Measurements from ENCODE around the gene GPN2. TPM values are rescaled to one million over a fixed set of nuclear protein-coding genes. Genes with fewer than 3 reads are reported as not detected.

GPN2 gene
- 10 to 100 TPM; 20.1 to 34.5 (median 30.1) TPM for polyA plus RNA-seq (ENCODE audit: insufficient read length in 4 of 4)

DNA sequence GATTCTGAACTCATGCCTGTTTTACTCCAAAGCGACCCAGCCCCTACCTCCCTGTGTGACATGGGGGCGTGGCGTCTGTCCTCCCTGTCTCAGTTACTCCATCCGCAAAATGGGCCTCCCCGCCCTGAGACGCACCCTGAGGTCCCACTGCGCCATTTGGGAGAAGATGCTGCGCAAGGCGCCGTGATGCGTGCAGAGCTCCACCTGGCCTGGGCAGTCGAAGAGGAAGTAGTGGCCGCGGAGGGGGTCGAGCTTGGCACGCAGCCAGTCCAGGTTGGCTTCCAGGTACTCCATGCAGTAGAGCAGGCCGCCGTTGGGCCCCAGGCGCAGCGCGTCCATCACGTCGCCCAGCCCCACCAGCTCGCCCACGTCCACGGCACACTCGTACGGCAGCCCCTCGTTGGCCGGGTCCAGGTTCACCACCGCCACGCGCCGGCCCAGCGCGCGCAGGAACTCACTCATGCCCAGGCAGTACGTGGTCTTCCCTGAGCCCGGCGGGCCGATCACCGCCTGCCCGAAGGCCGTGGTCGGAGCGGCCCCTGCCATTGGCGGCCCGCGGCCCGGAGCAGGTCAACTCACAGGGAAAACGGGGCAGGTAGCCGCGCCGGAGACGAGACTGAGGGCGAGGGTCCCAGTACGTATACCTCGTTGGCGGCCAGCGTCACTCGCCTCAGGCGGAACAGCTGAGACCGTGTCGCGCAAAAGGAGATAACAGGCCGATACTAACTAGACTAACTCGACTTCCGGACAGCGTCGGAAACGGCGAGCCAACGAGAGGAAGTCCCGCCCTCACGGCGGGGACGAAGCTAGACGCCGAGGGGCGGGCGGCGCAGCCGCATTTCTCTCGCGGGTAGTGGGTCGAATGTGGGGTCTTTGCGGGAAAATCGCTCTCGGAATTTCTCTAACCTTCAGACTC, at the start of gene GPN2:
Gene GPN2 (minus strand): TSS at position 733 of the 916 bp plus-strand sequence. CDS start 187 bp downstream, at position 546.
- DNase-seq (ENCODE audit: low read depth in 4 of 4, low spot score in 3 of 4), result peak; percentile 65 to 78 (median 70)

DNA sequence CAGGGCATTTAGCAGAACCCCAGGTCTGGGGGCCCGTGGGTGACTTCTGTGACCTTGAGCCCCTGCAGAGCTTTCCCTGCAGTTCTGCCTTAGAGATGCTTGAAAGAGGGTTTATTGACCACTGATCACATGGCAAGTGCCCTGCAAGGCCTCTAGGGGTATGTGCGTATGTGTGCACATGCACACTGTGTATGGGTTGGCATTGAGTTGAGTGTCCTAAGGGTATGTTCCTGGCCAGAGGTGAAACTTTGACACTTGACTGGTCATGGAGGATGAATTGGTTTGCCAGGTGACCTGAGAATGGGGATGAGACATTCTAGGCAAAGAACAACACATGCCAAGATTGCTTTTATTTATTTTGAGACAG, 48.6 kb upstream of the GPN2 start:
- no peak for DNase-seq (ENCODE audit: low read depth in 4 of 4, low spot score in 3 of 4)

DNA sequence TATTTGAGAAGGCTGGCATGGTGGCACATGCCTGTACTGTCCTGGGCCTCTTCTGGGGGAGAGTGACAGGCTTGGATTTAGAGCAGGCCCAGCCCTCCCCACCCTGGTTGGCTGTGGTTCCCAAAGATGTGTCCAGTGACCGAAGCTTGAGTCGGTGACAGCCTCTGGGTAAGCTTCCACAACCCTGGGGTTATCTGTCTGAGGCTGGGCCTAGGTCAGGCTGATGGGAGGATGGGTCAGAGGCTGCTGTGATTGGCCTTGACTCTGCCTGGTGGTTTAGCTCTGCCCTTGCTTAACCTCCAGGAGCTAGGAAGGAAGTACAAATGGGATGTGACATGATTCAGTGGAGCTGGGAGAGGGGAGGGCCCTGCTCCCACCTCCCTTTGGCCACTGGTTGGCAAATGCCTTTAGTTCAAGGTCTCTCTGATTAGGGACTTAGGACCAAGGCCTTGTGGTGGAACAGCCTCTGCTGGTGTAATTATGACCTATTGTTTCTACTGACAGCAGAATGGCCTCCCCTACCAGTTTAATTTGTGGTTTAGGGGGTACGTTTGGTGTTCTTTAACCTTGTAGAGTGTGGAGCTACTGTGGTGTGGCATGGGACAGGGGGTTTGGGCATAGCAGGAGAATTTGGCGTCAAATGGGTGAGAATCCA, 48.0 kb upstream of the GPN2 start:
- no peak for DNase-seq (ENCODE audit: low read depth in 4 of 4, low spot score in 3 of 4)

- DNase-seq (ENCODE audit: low read depth in 4 of 4, low spot score in 3 of 4), result no peak
Measured at GRCh38 chr1:26936823-26937222, 46.7 kb upstream of the GPN2 start.

DNA sequence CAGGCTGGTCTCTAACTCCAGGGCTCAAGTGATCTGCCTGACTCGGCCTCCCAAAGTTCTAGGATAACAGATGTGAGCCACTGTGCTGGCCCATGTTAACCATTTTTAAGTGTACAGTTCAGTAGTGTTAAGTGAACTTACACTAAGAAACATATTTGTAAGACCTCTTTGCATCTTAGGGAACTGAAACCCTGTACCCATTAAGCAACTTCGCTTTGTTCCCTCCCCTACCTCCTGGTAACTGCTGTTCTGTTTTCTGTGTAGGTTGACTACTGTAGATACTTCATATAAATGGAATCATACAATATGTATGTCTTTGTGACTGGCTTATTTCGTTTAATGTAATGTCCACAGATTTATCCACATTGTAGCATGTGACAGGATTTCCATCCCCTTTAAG, 42.4 kb upstream of the GPN2 start:
- no peak for DNase-seq (ENCODE audit: low read depth in 4 of 4, low spot score in 3 of 4)

- no peak for DNase-seq (ENCODE audit: low read depth in 4 of 4, low spot score in 3 of 4)
Measured at GRCh38 chr1:26923711-26924110, 33.6 kb upstream of the GPN2 start.

DNA sequence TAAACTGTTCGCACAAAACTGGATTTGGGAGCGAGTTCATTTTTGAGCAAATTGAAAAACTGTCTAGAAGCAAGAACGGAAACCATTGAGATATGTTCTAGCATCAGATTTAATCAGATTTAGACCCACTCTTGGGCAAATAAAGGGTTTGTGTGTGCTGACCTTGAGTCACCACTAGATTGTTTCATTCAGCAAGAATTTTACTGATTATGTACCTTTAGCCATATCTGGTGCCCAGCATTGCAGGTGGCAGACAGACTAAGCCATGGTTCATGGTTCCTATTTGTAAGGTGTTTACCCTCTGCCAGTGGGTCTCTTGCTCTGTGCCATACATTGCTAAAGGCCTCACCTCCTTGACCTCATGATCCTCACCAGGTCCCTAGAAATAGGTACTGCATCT, 32.8 kb upstream of the GPN2 start:
- no peak for DNase-seq (ENCODE audit: low read depth in 4 of 4, low spot score in 3 of 4)

GRCh38 chr1:26922431-26922729, 32.3 kb upstream of the GPN2 start:
- DNase-seq (ENCODE audit: low read depth in 4 of 4, low spot score in 3 of 4), result no peak

DNA sequence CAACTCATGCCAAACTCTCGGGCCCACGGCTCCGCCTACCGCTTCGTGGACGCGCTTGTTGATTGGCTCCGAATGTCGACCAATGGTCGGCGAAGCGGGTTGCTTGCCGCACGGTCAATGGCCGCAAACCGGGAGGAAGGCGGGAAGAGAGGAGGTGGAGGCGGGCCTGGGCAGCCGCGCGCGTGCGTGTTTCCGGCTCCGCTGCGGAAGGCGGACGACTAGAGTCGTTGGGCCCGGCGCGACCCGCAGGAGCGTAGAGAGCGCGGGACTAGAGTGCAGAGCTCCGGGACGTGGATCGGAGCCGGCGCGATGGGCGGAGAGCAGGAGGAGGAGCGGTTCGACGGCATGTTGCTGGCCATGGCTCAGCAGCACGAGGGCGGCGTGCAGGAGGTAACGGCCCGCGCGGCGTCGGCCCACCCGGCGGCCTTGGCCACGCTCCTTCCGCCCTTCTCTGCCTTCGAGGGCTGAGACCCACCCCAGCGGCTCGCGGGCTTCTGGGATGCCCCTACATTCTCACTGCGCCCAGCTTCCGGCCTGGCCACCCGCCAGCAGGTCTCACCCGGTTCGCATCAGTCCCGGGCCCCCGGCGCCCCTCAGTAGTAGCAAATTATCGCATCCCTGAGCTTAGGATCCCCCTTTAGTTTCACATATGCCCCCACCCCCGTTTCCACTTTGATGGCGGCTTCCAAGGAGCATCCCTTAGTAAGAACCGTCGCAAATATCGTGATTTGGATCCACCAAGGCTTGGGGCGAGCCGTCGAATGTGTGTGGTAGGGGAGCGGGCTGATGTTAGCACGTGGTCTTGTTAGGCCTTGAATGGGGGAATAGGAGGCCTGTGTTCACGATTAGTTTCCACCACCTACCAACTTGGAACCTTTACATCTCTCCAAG, 31.7 kb upstream of the GPN2 start, which contains the start of gene NUDC:
Gene NUDC (plus strand): TSS at position 204 of the 891 bp plus-strand sequence. CDS start 106 bp downstream, at position 310.
- peak; percentile 84 to 91 (median 90) for DNase-seq (ENCODE audit: low read depth in 4 of 4, low spot score in 3 of 4)

DNA sequence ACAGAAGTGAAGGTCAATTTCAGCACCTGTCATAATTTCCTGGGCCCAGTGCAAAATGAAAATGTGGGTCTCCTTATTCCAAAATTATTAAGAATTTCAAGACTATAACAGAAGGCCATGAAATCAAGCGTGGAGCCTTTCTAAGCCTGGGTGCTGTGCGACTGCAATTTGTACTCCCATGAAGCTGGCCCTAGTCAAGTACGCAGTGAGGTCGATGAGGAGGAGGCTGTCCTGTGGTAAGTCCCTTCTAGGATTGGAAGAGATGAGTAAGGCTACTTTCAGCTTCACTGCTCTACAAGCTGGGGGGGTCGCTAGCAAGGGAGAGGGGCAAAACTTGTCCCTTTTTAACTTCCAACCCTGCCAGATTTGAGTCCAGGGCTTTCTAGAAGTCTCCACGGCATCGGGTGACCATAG, 31.1 kb upstream of the GPN2 start:
- DNase-seq (ENCODE audit: low read depth in 4 of 4, low spot score in 3 of 4), result peak in 1 of 4 donors; percentile 16

- DNase-seq (ENCODE audit: low read depth in 4 of 4, low spot score in 3 of 4), result no peak
Measured at GRCh38 chr1:26915204-26915842, 25.2 kb upstream of the GPN2 start.

DNA sequence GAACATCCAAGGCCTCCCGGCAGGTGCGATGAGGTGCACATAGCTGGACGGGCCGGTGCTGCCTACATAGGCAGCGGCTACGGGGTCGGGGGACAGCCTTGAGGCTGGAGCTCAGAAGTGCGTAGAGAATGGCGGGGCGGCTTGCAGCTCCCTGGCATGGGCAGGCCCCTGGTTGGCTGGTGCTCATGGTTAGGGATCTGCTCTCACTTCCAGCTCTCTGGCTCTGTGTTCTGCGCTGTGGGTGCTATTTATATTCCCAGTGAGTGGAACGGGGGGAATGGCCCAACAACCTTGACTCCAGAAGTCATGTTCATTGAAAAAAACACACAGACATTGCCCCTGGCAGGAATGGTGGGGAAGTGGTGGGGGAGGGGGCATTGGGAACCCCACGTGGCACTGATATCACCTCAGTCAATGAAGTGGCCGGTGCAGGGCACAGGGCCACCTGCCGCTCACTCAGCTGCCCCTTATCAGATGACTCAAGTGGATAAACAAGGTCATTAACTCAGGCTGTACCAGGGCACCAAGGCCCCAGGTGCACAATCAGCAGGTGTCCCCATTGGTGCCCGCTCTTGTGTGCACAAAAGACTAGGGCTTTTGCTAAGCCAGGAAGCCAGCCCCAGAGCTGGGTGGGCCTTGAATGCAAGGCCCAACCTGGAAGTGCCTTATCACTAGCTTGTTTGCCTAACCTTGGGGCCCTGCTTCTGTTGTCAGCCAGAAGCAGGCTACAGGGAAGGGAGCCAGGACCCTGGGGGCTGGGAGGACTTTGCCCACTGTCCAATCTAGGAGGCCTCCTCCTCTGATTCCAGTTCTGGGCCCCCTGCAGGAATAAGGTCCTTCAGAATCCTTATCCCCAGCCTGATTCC, 23.9 kb upstream of the GPN2 start, which contains the start of gene NR0B2:
Gene NR0B2 (minus strand): TSS at position 222 of the 866 bp plus-strand sequence. CDS start 35 bp downstream, at position 187.
- DNase-seq (ENCODE audit: low read depth in 4 of 4, low spot score in 3 of 4), result no peak

- DNase-seq (ENCODE audit: low read depth in 4 of 4, low spot score in 3 of 4), result no peak
Measured at GRCh38 chr1:26913389-26913753, 23.3 kb upstream of the GPN2 start.

- DNase-seq (ENCODE audit: low read depth in 4 of 4, low spot score in 3 of 4), result no peak
Measured at GRCh38 chr1:26912147-26912490, 22.0 kb upstream of the GPN2 start.

- DNase-seq (ENCODE audit: low read depth in 4 of 4, low spot score in 3 of 4), result no peak
Measured at GRCh38 chr1:26911399-26912146, 21.5 kb upstream of the GPN2 start.

DNA sequence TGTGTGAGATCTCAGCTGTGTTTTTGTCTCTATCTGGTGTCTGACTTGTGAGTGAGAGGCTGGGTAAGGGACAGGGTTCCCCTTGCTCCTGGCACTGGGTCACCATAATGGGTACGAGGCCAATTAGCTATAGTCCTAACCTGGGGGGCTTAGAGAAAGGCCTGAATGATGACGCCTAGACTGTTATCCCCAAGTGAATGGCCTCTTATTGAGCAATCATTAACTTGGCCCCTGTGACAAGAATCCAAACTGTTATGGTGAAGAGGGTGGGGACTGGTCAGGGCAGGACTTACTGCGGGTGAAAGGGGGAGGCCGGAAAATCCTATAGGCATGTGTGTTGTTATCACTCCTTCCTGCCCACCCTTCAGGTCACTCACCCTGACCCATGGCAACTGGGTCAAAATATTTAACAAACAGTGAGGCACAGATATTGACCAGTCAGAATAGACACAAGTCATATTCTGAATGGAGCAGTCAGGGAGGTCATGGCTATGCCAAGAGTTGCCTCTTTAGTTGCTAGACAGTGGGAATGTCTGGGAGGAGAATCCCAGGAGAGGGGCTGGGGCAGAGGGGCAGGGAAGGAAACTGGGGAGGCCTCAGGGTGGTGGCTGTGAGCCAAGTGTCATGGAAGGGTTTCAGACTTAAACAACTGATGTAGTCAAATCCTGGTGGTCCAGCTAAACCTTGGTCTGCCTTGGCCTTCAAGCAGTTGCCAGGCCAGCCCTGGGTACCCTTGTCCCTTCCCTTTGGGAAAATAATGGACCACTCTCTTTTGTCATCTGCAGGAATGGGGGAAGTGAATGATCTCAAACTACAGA, 20.5 kb upstream of the GPN2 start:
- DNase-seq (ENCODE audit: low read depth in 4 of 4, low spot score in 3 of 4), result no peak

DNA sequence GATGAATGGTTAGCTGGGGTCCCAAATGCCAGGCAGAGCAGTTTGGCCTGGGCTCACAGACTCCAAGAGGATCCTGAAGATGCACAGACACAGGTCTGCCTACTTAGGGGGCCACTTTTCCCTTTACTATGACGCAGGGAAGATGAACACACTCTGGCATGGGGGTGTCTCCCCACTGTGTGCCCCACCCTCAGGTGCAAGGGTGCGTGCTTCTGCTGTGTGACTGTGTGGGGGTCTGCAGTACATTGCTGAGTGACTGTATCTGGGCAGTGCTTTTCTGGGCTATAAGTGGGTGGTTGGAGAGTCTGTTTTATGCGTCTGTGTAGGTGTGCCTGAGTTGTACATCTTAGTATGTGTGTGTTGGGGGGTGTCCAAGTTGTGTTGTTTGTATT, 19.9 kb upstream of the GPN2 start:
- DNase-seq (ENCODE audit: low read depth in 4 of 4, low spot score in 3 of 4), result no peak
